ENCODE data around the gene DPH1. TPM values are rescaled to one million over a fixed set of nuclear protein-coding genes. Genes with fewer than 3 reads are reported as not detected.

DPH1 gene
- total and polyA plus RNA-seq, 4 donors: 9.8 to 24.6 (median 19.4) TPM

GRCh38 chr17:2004435-2004952 lies 25.5 kb upstream of the DPH1 start:
- no peaks in the 10 kb centered on the region for H3K27me3 ChIP-seq (ENCODE audit: control insufficient read depth in 4 of 4, insufficient read depth in 4 of 4, low read length in 3 of 4)
- TF ChIP-seq NR2F2 (IDR thresholded peaks at IDR 0.05) (peak; percentile 17), YY1 (IDR thresholded peaks at IDR 0.05) (peak; percentile 61), GABPA (IDR thresholded peaks at IDR 0.05 in 1 of 2, conservative IDR thresholded peaks at IDR 0.05 in 1 of 2) (no peak), RAD21 (IDR thresholded peaks at IDR 0.05) (peak in 1 of 2 donors; percentile 12), EGR1 (IDR thresholded peaks at IDR 0.05; ENCODE audit: low read depth in 2 of 2) (no peak), RXRA (IDR thresholded peaks at IDR 0.05) (peak; percentile 54 to 80), SP1 (IDR thresholded peaks at IDR 0.05) (peak; percentile 43), HNF4A (conservative IDR thresholded peaks at IDR 0.05) (peak; percentile 59 to 79), MAX (IDR thresholded peaks at IDR 0.05) (peak; percentile 74)
- DNase-seq (ENCODE audit: low spot score): no peak
- H3K9ac ChIP-seq (ENCODE audit: low read depth in 1 of 2, low read length in 2 of 2): no peak overlapping the region
- H3K4me1 ChIP-seq (ENCODE audit: control insufficient read depth in 4 of 4, insufficient read depth in 4 of 4, low read length in 3 of 4): peaks cover 25 to 74% (median 53%) of the 10 kb centered on the region in 4 donors
- H3K36me3 ChIP-seq (ENCODE audit: control insufficient read depth in 4 of 4, insufficient read depth in 3 of 4, low read depth in 1 of 4, low read length in 3 of 4): no peaks in the 10 kb centered on the region
- H3K4me3 ChIP-seq (ENCODE audit: low read depth in 1 of 3, low read length in 3 of 3): no peak overlapping the region
- no peaks in the 10 kb centered on the region for H3K9me3 ChIP-seq (ENCODE audit: control insufficient read depth in 4 of 4, low read length in 3 of 4)
- H3K27ac ChIP-seq (ENCODE audit: low read depth in 1 of 2, low read length in 2 of 2): peak overlapping the region; percentile 27 to 51
- 33% methylated on average over 12 of the region's 12 CpGs for WGBS

DNA sequence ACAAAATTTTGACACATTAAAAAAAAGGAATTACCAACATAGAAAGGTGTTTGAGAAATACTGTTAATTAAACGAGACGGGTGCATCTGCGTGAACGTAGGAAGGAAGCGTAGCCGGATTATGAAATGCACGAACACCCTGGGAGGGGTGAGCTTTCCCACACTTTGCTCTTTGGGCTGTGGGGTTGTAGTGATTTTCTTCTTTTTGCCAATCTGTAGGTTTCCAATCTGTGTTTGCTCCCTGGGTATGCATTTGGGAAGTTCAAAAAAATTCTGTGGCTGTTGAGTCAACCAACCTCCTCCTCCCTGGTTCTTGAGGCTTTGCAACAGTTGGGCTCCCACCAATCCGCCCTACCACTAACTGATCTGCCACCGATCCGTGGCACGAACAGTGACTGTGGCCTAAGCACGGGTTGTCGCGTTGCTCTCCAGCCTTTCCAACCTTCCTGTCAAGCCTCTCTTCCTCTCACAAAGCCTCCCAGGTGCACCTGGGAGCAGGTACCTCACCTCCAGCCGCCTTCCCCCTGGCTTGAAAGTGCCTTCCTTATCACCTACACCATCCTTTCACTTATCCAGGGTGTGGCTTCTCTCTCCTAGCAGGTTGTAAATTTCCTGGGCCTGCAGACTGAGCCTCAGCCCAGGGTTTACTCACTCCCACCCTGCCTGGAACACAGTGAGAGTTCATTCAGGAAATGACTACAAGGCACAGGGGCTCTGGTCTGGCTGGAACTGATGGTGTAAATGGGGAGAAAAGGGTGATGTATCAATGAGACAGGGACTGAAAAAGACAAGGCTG lies 21.4 kb upstream of the DPH1 start:
- Histone ChIP-seq H3K9ac (ENCODE audit: low read depth in 1 of 2, low read length in 2 of 2) (no peak overlapping the region), H3K4me3 (ENCODE audit: low read depth in 1 of 3, low read length in 3 of 3) (no peak overlapping the region), H3K9me3 (ENCODE audit: control insufficient read depth in 4 of 4, low read length in 3 of 4) (no peaks in the 10 kb centered on the region), H3K36me3 (ENCODE audit: control insufficient read depth in 4 of 4, insufficient read depth in 3 of 4, low read depth in 1 of 4, low read length in 3 of 4) (no peaks in the 10 kb centered on the region), H3K27ac (ENCODE audit: low read depth in 1 of 2, low read length in 2 of 2) (no peak overlapping the region), H3K27me3 (ENCODE audit: control insufficient read depth in 4 of 4, insufficient read depth in 4 of 4, low read length in 3 of 4) (no peaks in the 10 kb centered on the region), H3K4me1 (ENCODE audit: control insufficient read depth in 4 of 4, insufficient read depth in 4 of 4, low read length in 3 of 4) (peaks cover 19 to 67% (median 39%) of the 10 kb centered on the region in 4 donors)
- TF ChIP-seq SP1 (IDR thresholded peaks at IDR 0.05) (no peak), JUND (IDR thresholded peaks at IDR 0.05) (no peak)
- no peak for DNase-seq (ENCODE audit: low spot score)
- 77% methylated on average over 15 of the region's 15 CpGs for WGBS

- DNase-seq (ENCODE audit: low spot score): no peak
- no peaks in the 10 kb centered on the region for H3K27me3 ChIP-seq (ENCODE audit: control insufficient read depth in 4 of 4, insufficient read depth in 4 of 4, low read length in 3 of 4)
- H3K4me1 ChIP-seq (ENCODE audit: control insufficient read depth in 4 of 4, insufficient read depth in 4 of 4, low read length in 3 of 4): peaks cover 19 to 70% (median 37%) of the 10 kb centered on the region in 4 donors
- H3K4me3 ChIP-seq (ENCODE audit: low read depth in 1 of 3, low read length in 3 of 3): no peak overlapping the region
- TF ChIP-seq CTCF (IDR thresholded peaks at IDR 0.05; ENCODE audit: low read depth, low read length, missing input control) (no peak), MAX (IDR thresholded peaks at IDR 0.05) (no peak), REST (IDR thresholded peaks at IDR 0.05) (no peak), ATF3 (IDR thresholded peaks at IDR 0.05) (no peak), NR2F2 (IDR thresholded peaks at IDR 0.05) (no peak)
- H3K27ac ChIP-seq (ENCODE audit: low read depth in 1 of 2, low read length in 2 of 2): no peak overlapping the region
- no peaks in the 10 kb centered on the region for H3K9me3 ChIP-seq (ENCODE audit: control insufficient read depth in 4 of 4, low read length in 3 of 4)
- no peaks in the 10 kb centered on the region for H3K36me3 ChIP-seq (ENCODE audit: control insufficient read depth in 4 of 4, insufficient read depth in 3 of 4, low read depth in 1 of 4, low read length in 3 of 4)
- no peak overlapping the region for H3K9ac ChIP-seq (ENCODE audit: low read depth in 1 of 2, low read length in 2 of 2)
- 97% methylated on average over 10 of the region's 10 CpGs for WGBS
Observed at GRCh38 chr17:2009737-2010136, 20.2 kb upstream of the DPH1 start.

Data from liver (tissue), 9 donors.